ENCODE data around the gene TBC1D5.

GRCh38 chr3:17535274-17535673, 207.2 kb downstream of the TBC1D5 start:
- TF ChIP-seq TAF1 (IDR thresholded peaks at IDR 0.05; ENCODE audit: borderline replicate concordance, insufficient read depth, low read length), result no peak
- no peak for TF ChIP-seq POLR2AphosphoS5 (IDR thresholded peaks at IDR 0.05; ENCODE audit: low read depth, low read length)
- no peak for TF ChIP-seq REST (IDR thresholded peaks at IDR 0.05; ENCODE audit: insufficient read depth in 1 of 2, low read depth in 2 of 2, low read length in 2 of 2)

Data from PFSK-1 (cell line).